ENCODE measurements around the gene CTSD. TPM values are rescaled to one million over a fixed set of nuclear protein-coding genes. Genes with fewer than 3 reads are reported as not detected.

The CTSD gene
- total and polyA plus RNA-seq, 2 of the 4 experiments (the other 2 are of a cell fraction): 39.8 to 166 TPM

DNA sequence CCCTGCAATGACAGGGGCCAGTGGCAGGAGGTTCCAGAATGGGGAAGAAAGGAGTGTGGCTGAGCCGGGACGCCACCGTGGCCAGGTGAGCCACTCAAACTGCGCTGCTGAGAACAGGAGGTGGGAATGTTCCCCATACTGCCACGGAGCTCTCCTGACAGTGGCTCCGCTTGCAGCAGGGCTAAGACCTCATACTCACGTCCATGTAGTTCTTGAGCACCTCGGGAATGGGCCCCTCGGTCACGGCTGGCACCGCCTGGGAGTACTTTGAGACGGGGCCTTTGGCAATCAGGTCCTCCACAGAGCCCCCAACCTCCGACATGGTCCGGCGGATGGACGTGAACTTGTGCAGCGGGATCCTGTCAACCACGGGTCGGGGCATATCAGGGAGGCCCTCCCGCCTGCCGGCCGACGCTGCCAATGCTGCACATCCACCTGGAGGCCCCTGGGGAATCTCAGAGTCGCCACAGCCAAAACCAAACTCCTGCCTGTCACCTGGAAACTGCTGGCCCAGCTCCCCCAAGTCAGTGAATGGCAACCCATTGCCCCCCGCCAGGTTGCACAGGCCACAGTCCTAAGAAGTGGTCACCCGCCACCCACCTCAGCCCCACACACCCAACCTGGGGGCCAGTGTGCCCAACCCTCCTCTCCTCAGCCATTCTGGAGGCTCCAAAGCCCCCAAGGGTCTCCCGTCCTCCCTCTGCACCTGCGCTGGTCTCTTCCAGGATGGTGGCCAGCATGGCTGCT, 2.4 kb downstream of the CTSD start:
- TF ChIP-seq RCOR1 (IDR thresholded peaks at IDR 0.05; ENCODE audit: insufficient replicate concordance, low read length): no peak
- TF ChIP-seq CHD1 (IDR thresholded peaks at IDR 0.05; ENCODE audit: low read depth, low read length): no peak
- TF ChIP-seq MAFK (IDR thresholded peaks at IDR 0.05; ENCODE audit: low read depth, low read length): no peak
- no peak for TF ChIP-seq RAD21 (IDR thresholded peaks at IDR 0.05; ENCODE audit: low read length)
- TF ChIP-seq SMC3 (IDR thresholded peaks at IDR 0.05; ENCODE audit: low read depth, low read length): no peak
- no peak for TF ChIP-seq MAZ (IDR thresholded peaks at IDR 0.05; ENCODE audit: borderline replicate concordance, low read depth, low read length)
- no peak for TF ChIP-seq BHLHE40 (IDR thresholded peaks at IDR 0.05; ENCODE audit: low read depth, low read length)
- no peak for TF ChIP-seq CEBPB (IDR thresholded peaks at IDR 0.05; ENCODE audit: low read depth, low read length)
- TF ChIP-seq, protein P1, sequence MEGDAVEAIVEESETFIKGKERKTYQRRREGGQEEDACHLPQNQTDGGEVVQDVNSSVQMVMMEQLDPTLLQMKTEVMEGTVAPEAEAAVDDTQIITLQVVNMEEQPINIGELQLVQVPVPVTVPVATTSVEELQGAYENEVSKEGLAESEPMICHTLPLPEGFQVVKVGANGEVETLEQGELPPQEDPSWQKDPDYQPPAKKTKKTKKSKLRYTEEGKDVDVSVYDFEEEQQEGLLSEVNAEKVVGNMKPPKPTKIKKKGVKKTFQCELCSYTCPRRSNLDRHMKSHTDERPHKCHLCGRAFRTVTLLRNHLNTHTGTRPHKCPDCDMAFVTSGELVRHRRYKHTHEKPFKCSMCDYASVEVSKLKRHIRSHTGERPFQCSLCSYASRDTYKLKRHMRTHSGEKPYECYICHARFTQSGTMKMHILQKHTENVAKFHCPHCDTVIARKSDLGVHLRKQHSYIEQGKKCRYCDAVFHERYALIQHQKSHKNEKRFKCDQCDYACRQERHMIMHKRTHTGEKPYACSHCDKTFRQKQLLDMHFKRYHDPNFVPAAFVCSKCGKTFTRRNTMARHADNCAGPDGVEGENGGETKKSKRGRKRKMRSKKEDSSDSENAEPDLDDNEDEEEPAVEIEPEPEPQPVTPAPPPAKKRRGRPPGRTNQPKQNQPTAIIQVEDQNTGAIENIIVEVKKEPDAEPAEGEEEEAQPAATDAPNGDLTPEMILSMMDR (conservative IDR thresholded peaks at IDR 0.05; ENCODE audit: low read depth, low read length): no peak
- no peak for TF ChIP-seq FOS (IDR thresholded peaks at IDR 0.05; ENCODE audit: low read depth, low read length)
- TF ChIP-seq, protein P2, sequence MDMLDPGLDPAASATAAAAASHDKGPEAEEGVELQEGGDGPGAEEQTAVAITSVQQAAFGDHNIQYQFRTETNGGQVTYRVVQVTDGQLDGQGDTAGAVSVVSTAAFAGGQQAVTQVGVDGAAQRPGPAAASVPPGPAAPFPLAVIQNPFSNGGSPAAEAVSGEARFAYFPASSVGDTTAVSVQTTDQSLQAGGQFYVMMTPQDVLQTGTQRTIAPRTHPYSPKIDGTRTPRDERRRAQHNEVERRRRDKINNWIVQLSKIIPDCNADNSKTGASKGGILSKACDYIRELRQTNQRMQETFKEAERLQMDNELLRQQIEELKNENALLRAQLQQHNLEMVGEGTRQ (IDR thresholded peaks at IDR 0.05; ENCODE audit: low read depth, low read length): no peak
- TF ChIP-seq RFX5 (IDR thresholded peaks at IDR 0.05; ENCODE audit: low read depth, low read length): no peak
- TF ChIP-seq POLR2A (IDR thresholded peaks at IDR 0.05; ENCODE audit: low read depth, low read length): no peak
- Histone ChIP-seq H4K8ac (ENCODE audit: low read depth in 2 of 2, low read length in 2 of 2) (no peak overlapping the region; a peak in 1 of 4 replicates), H3K4me2 (ENCODE audit: low read depth, low read length) (no peak overlapping the region), H3K4me3 (ENCODE audit: insufficient read depth, low read depth, low read length) (no peak overlapping the region), H2BK5ac (ENCODE audit: low read depth, low read length, poor library complexity, severe bottlenecking) (peak overlapping the region; percentile 50), H3K9ac (ENCODE audit: low read depth, low read length) (no peak overlapping the region), H3K9me3 (ENCODE audit: control insufficient read depth, insufficient read depth, low read length) (no peaks in the 10 kb centered on the region), H3K27ac (ENCODE audit: insufficient read depth, low read length) (no peak overlapping the region), H4K20me1 (ENCODE audit: insufficient read depth, low read length) (peaks cover 7% of the 10 kb centered on the region), H3K4me1 (ENCODE audit: control insufficient read depth, insufficient read depth, low read length) (peaks cover 23% of the 10 kb centered on the region), H3K23ac (ENCODE audit: low read depth, low read length) (no peak overlapping the region), H2BK15ac (ENCODE audit: low read depth, low read length) (no peak overlapping the region), H3K36me3 (ENCODE audit: control insufficient read depth, insufficient read depth, low read length) (peaks cover 25% of the 10 kb centered on the region; the same call in 1 of the 2 replicates), H4K5ac (ENCODE audit: low read depth, low read length) (no peak overlapping the region), H3K27me3 (ENCODE audit: control insufficient read depth, insufficient read depth, low read length) (no peaks in the 10 kb centered on the region), H3K14ac (replicated peaks; ENCODE audit: low read depth, low read length) (no peak overlapping the region), H2AK5ac (ENCODE audit: low read depth, low read length) (0 out of 2 replicates have a peak overlapping the region, but pooled peaks have one; percentile 43), H4K91ac (ENCODE audit: insufficient read depth, low read depth, low read length) (peak overlapping the region; percentile 34), H3K4ac (ENCODE audit: low read depth, low read length) (peak overlapping the region; percentile 36; the same call in 1 of the 2 replicates), H2BK120ac (ENCODE audit: low read depth, low read length) (no peak overlapping the region; the same call in 1 of the 2 replicates), H3K79me1 (ENCODE audit: low read depth in 1 of 2, low read length in 2 of 2) (peaks cover 0 to 37% of the 10 kb centered on the region in 2 experiments; a peak in 2 of 4 replicates), H2BK20ac (ENCODE audit: low read depth, low read length) (no peak overlapping the region), H3K9me1 (ENCODE audit: insufficient read depth, low read length) (no peaks in the 10 kb centered on the region; the same call in 1 of the 2 replicates), H2AK9ac (replicated peaks; ENCODE audit: low read depth, low read length, poor library complexity) (peak overlapping the region; percentile 70), H3K56ac (ENCODE audit: extremely low read depth, insufficient read depth, low read length) (no peak overlapping the region), H3K18ac (ENCODE audit: low read depth, low read length) (no peak overlapping the region), H2AFZ (replicated peaks; ENCODE audit: low read length, poor library complexity) (peak overlapping the region; percentile 53)
- intact Hi-C loops (cut with micrococcal nuclease): no loop called here
- dilution Hi-C loops (cut with HindIII; ENCODE audit: low sequenced_read_pairs, unreplicated experiment): no loop called here
- 93% methylated on average over 18 of the region's 28 CpGs; no CpG with 5 or more reads in 1 of the 2 experiments for WGBS, 2 experiments (ENCODE audit: extremely low coverage in 2 of 2, insufficient read length in 1 of 2)
- no TSS peak for BruUV-seq (replicated peaks)
- ATAC-seq (ENCODE audit: low read depth) (no peak), DNase-seq (no peak)
- in situ Hi-C loops (cut with MboI; ENCODE audit: low sequenced_read_pairs): no loop called here
- ChIA-PET POLR2A (ENCODE audit: unreplicated experiment) (no interaction called here), CTCF (no interaction called here)

Measured in IMR-90 (cell line).